ENCODE measurements around the gene CD58. TPM values are rescaled to one million over a fixed set of nuclear protein-coding genes. Genes with fewer than 3 reads are reported as not detected.

The CD58 gene
- total RNA-seq, 2 experiments from 2014 or later = 11.1 to 12.7 TPM

GRCh38 chr1:116574581-116575291 is 3.9 kb upstream of the CD58 start:
- ATAC-seq = peak; percentile 11
- H3K4me1 Mint-ChIP-seq (ENCODE audit: low read depth) = peaks cover 26% of the 10 kb centered on the region

GRCh38 chr1:116573431-116574095 is 2.7 kb upstream of the CD58 start:
- no peak for DNase-seq
- intact Hi-C loops (cut with micrococcal nuclease) = loop anchor here (2.0 to 5.0 kb wide), 3 partner anchors 104 to 481 kb away; no protein-coding TSS in a partner anchor
- peaks cover 9% of the 10 kb centered on the region for H3K27me3 Mint-ChIP-seq
- TF ChIP-seq CTCF (IDR thresholded peaks at IDR 0.05) = no peak
- H3K4me1 Mint-ChIP-seq (ENCODE audit: low read depth) = peaks cover 37% of the 10 kb centered on the region
- no peaks in the 10 kb centered on the region for H3K9me3 Mint-ChIP-seq
- peaks cover 9% of the 10 kb centered on the region for H3K36me3 Mint-ChIP-seq (ENCODE audit: low read depth)
- ChIA-PET CTCF (interaction anchor here (0.6 to 4.2 kb wide), 17 partner anchors 11 to 1039 kb away, joined by 3 to 44 read pairs (median 7); partner anchors contain the start of gene TTF2), POLR2A (interaction anchor here (1.2 to 1.9 kb wide), 3 partner anchors 21 to 486 kb away, joined by 3 to 9 read pairs (median 3); partner anchors contain the start of gene TTF2)
- no peak for ATAC-seq
- no peak overlapping the region for H3K4me3 Mint-ChIP-seq
- no peak overlapping the region for H3K27ac Mint-ChIP-seq

More at GRCh38 chr1:116574581-116575291, 3.9 kb upstream of the CD58 start:
- ChIA-PET CTCF (interaction anchor here (0.6 to 4.2 kb wide), 49 partner anchors 9 to 1038 kb away, joined by 3 to 44 read pairs (median 4); partner anchors contain the start of gene TTF2), POLR2A (interaction anchor here (0.6 to 1.9 kb wide), 2 partner anchors 165 to 485 kb away, joined by 3 to 9 read pairs; partner anchors contain the start of gene TTF2)
- no peak overlapping the region for H3K27ac Mint-ChIP-seq
- intact Hi-C loops (cut with micrococcal nuclease) = loop anchor here (2.0 to 5.0 kb wide), 3 partner anchors 103 to 480 kb away; no protein-coding TSS in a partner anchor
- DNase-seq = peak; percentile 75
- H3K27me3 Mint-ChIP-seq = peaks cover 9% of the 10 kb centered on the region
- TF ChIP-seq CTCF (IDR thresholded peaks at IDR 0.05) = peak; percentile 95
- no peaks in the 10 kb centered on the region for H3K9me3 Mint-ChIP-seq
- H3K4me3 Mint-ChIP-seq = no peak overlapping the region
- H3K36me3 Mint-ChIP-seq (ENCODE audit: low read depth) = peaks cover 5% of the 10 kb centered on the region

DNA sequence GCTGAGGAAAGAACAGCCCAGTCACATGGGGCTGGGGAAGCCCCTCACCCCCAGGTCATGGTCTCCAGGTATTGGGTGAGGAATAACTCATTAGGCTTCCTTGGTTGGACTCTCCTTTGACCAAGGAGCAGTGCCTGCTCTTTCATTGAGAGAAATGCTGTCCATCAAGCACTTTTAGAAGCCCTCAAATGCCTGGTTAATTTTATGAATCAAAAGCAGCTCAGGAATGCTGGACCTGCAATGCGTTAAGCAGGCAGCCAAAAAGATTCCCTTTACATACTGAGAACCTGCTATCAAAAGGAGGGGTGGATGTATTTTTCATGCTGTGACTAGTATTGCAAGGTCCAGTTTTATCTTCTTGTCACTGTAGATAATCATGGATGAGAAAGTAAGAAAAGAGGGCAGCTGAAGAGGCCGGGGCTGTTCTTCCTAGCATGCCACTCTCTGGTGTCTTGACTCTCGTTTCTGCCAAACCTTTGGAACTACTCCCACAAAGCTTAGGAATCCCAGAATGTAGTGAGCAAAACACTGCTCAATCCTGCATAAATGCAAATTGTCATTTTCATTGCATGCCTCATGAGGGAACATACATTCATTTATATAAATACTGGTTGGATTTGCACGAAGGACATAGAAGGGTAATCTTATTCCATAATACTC is 2.1 kb upstream of the CD58 start:
- DNase-seq (no peak), ATAC-seq (no peak)
- H3K27me3 Mint-ChIP-seq = peaks cover 9% of the 10 kb centered on the region
- H3K36me3 Mint-ChIP-seq (ENCODE audit: low read depth) = peaks cover 9% of the 10 kb centered on the region
- H3K4me3 Mint-ChIP-seq = no peak overlapping the region
- no peak for TF ChIP-seq CTCF (IDR thresholded peaks at IDR 0.05)
- POLR2A ChIA-PET = interaction anchor here (1.2 to 1.3 kb wide), 2 partner anchors 22 to 191 kb away, joined by 3 read pairs; no protein-coding TSS in a partner anchor
- CTCF ChIA-PET = interaction anchor here (0.6 to 4.2 kb wide), 13 partner anchors 14 to 434 kb away, joined by 3 to 44 read pairs (median 4); no protein-coding TSS in a partner anchor
- H3K4me1 Mint-ChIP-seq (ENCODE audit: low read depth) = peaks cover 44% of the 10 kb centered on the region
- H3K9me3 Mint-ChIP-seq = no peaks in the 10 kb centered on the region
- intact Hi-C loops (cut with micrococcal nuclease) = loop anchor here (5.0 kb wide), 2 partner anchors 104 to 244 kb away; no protein-coding TSS in a partner anchor
- H3K27ac Mint-ChIP-seq = no peak overlapping the region

DNA sequence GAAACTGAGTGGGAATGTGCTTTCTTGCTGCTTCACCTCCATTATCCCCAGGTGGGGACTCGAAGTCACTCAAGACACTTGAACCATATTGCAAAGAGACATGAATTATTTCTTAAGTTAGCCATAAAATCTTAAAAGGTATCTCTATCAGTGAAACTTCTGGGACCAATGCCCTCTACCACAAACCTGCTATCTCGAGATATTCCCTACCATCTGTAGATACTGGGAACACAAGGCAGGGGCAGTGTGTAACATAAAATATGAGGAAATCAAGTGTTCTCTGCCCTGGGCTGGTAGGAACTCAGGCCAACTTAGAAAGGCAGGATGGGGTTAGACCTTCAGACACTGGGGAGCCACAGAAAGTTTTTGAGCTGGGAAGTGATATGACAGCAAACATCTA is 1.3 kb upstream of the CD58 start:
- Mint-ChIP-seq H3K27me3 (peaks cover 9% of the 10 kb centered on the region), H3K4me3 (peak overlapping the region; percentile 91), H3K27ac (no peak overlapping the region), H3K4me1 (ENCODE audit: low read depth) (peaks cover 47% of the 10 kb centered on the region), H3K36me3 (ENCODE audit: low read depth) (peaks cover 9% of the 10 kb centered on the region), H3K9me3 (no peaks in the 10 kb centered on the region)
- CTCF ChIA-PET = interaction anchor here (0.8 to 4.2 kb wide), 13 partner anchors 14 to 433 kb away, joined by 3 to 44 read pairs (median 4); no protein-coding TSS in a partner anchor
- POLR2A ChIA-PET = interaction anchor here (1.1 to 1.2 kb wide), 2 partner anchors 10 to 192 kb away, joined by 3 read pairs; no protein-coding TSS in a partner anchor
- ATAC-seq (no peak), DNase-seq (no peak)
- no peak for TF ChIP-seq CTCF (IDR thresholded peaks at IDR 0.05)
- intact Hi-C loops (cut with micrococcal nuclease) = loop anchor here (5.0 kb wide), 2 partner anchors 105 to 245 kb away; no protein-coding TSS in a partner anchor
